Nephron (organoid): Measurements from ENCODE around the gene POU6F2.
A peak's percentile ranks its signal among the peaks of the same experiment; 100 is the strongest.

Source experiments
- H3K27ac Mint-ChIP-seq, 3 experiments: 2 replicates each; pipeline ENCODE4 v1.8.0; 2020; ENCODE audit warnings: mixed read lengths in 3 of 3, mild to moderate bottlenecking in 2 of 3, moderate library complexity in 1 of 3
- H3K27me3 Mint-ChIP-seq: 2 replicates; pipeline ENCODE4 v1.8.0; 2021; ENCODE audit warnings: low read depth, mild to moderate bottlenecking, moderate library complexity, mixed read lengths
- H3K36me3 Mint-ChIP-seq: 2 replicates; pipeline ENCODE4 v1.8.0; 2020; ENCODE audit warnings: low read depth, mixed read lengths
- H3K4me1 Mint-ChIP-seq: 2 replicates; pipeline ENCODE4 v1.8.0; 2020; ENCODE audit warnings: mixed read lengths
- H3K4me3 Mint-ChIP-seq, 3 experiments: 2 replicates each; pipeline ENCODE4 v1.8.0; 2020; ENCODE audit warnings: mild to moderate bottlenecking in 3 of 3, mixed read lengths in 3 of 3, moderate library complexity in 2 of 3
- H3K9me3 Mint-ChIP-seq: 2 replicates; pipeline ENCODE4 v1.8.0; 2020; ENCODE audit warnings: mixed read lengths
- CTCF ChIP-seq, 3 experiments: fragments of 200-600 bp; sonication (generic); IDR thresholded peaks; one replicate each; pipeline ENCODE4 v1.5.0; 2021; ENCODE audit warnings: antibody characterized with exemption in 3 of 3; ENCODE audit not compliant: unreplicated experiment in 3 of 3

POU6F2 gene

GRCh38 chr7:39272691-39273090 lies 295.0 kb downstream of the POU6F2 start:
- H3K4me1 Mint-ChIP-seq = peaks cover 14% of the 10 kb centered on the region

DNA sequence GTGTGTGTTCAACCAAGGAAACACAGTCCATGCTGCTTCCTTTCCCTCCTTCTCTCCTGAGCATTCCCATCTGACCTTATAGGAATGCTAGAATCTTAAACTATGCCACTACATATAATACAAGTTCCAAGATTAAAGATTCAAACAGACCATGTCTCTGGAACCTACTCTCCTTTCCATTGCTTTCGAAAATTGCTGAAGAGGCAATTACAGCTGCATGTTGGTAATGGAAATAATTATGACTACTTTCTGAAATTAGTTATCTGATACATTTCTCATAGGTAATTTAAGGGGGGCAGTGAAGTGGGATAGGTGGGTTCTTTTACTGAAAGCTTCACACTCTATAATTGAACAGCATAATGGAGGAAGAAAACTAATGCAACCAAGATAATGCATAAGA lies 302.6 kb downstream of the POU6F2 start:
- H3K4me3 Mint-ChIP-seq = no peak overlapping the region
- no peak for TF ChIP-seq CTCF (IDR thresholded peaks at IDR 0.05; ENCODE audit: unreplicated experiment in 3 of 3)
- H3K36me3 Mint-ChIP-seq = no peaks in the 10 kb centered on the region
- H3K9me3 Mint-ChIP-seq = peaks cover 5% of the 10 kb centered on the region
- no peak overlapping the region for H3K27ac Mint-ChIP-seq
- peaks cover 11% of the 10 kb centered on the region for H3K27me3 Mint-ChIP-seq
- H3K4me1 Mint-ChIP-seq = no peaks in the 10 kb centered on the region

More at GRCh38 chr7:39272691-39273090, 295.0 kb downstream of the POU6F2 start:
- H3K4me3 Mint-ChIP-seq = no peak overlapping the region
- H3K36me3 Mint-ChIP-seq = no peaks in the 10 kb centered on the region
- H3K9me3 Mint-ChIP-seq = no peaks in the 10 kb centered on the region
- peaks cover 10% of the 10 kb centered on the region for H3K27me3 Mint-ChIP-seq
- TF ChIP-seq CTCF (IDR thresholded peaks at IDR 0.05; ENCODE audit: unreplicated experiment in 3 of 3) = no peak
- H3K27ac Mint-ChIP-seq = no peak overlapping the region

GRCh38 chr7:39285256-39285655 lies 307.5 kb downstream of the POU6F2 start:
- Mint-ChIP-seq H3K27ac (no peak overlapping the region), H3K4me1 (no peaks in the 10 kb centered on the region), H3K4me3 (no peak overlapping the region), H3K36me3 (no peaks in the 10 kb centered on the region), H3K27me3 (peaks cover 9% of the 10 kb centered on the region), H3K9me3 (peaks cover 5% of the 10 kb centered on the region)
- no peak for TF ChIP-seq CTCF (IDR thresholded peaks at IDR 0.05; ENCODE audit: unreplicated experiment in 3 of 3)

GRCh38 chr7:39288303-39288702 lies 310.6 kb downstream of the POU6F2 start:
- Mint-ChIP-seq H3K36me3 (no peaks in the 10 kb centered on the region), H3K4me3 (no peak overlapping the region), H3K9me3 (no peaks in the 10 kb centered on the region), H3K4me1 (peaks cover 15% of the 10 kb centered on the region), H3K27ac (no peak overlapping the region), H3K27me3 (peaks cover 20% of the 10 kb centered on the region)
- TF ChIP-seq CTCF (IDR thresholded peaks at IDR 0.05; ENCODE audit: unreplicated experiment in 3 of 3) = no peak

DNA sequence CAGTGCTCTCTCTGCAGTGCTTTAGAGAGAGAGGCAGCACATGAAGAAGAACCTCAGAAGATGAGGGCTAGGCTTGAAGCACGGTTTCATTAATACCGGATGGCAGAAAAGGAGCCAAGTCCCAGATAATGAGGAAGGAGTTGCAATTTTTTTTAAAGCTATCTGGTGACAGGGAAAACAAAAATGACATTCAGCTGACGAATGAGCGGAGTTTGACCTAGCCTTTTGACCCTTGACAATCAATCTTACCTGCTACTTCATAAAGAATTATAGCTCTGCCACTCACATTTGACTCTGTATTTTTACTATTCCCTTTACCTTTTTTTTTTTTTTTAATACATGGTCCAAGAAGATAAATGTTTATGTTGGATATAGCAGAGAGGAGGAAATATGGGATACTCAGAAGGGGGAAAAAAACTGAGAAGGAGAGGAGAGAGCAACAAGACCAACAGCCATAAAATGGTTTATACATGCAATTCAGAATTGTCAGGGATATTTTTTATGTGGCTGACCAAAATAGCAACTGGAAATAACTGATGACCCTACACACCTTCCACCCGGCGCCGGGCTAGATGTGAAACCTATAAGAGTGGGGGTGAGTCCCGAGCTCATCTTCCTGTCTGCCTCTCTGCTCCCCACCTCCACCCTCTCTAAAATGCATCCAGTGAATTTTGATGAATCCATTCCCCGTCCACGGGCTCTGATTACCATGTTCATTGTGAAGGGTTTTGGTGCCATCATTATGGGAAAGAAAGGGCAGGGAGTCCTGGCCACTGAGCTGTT lies 314.1 kb downstream of the POU6F2 start:
- Mint-ChIP-seq H3K27me3 (peaks cover 25% of the 10 kb centered on the region), H3K36me3 (no peaks in the 10 kb centered on the region), H3K9me3 (no peaks in the 10 kb centered on the region), H3K4me3 (no peak overlapping the region), H3K4me1 (peaks cover 24% of the 10 kb centered on the region), H3K27ac (peak overlapping the region in 1 of 3 experiments; percentile 19)
- no peak for TF ChIP-seq CTCF (IDR thresholded peaks at IDR 0.05; ENCODE audit: unreplicated experiment in 3 of 3)
